CD14-positive monocyte (primary cell): ENCODE results near the gene MOGAT3. TPM values are rescaled to one million over a fixed set of nuclear protein-coding genes. Genes with fewer than 3 reads are reported as not detected.
A peak's percentile ranks its signal among the peaks of the same experiment; 100 is the strongest.

ENCODE experiments used
- DNase-seq, 3 donors: peaks; one replicate each; pipeline ENCODE4 v3.0.0-alpha.2; 2011 to 2022
- H2AFZ ChIP-seq: 2 replicates; pipeline ENCODE4 v1.6.0; 2012; ENCODE audit warnings: mild to moderate bottlenecking, low read depth, low read length, inconsistent platforms; ENCODE audit not compliant: insufficient read depth, poor library complexity, severe bottlenecking
- H3K27ac ChIP-seq, 2 donors: 1 replicate in 1 of 2; 2 replicates in 1 of 2; pipeline ENCODE4 v1.5.1; 2012 to 2013; ENCODE audit warnings: low read length in 2 of 2, control low read depth in 1 of 2, inconsistent platforms in 1 of 2, low read depth in 1 of 2, mild to moderate bottlenecking in 1 of 2
- H3K27me3 ChIP-seq, 2 donors: one replicate each; pipeline versions ENCODE4 v1.6.0 to v1.6.1; 2011 to 2013; ENCODE audit warnings: low read length in 2 of 2; ENCODE audit not compliant: control insufficient read depth in 2 of 2, insufficient read depth in 2 of 2
- H3K36me3 ChIP-seq, 2 donors: replicated peaks in 1 of 2; 1 replicate in 1 of 2; 2 replicates in 1 of 2; pipeline versions ENCODE4 v1.5.1 to v1.6.1; 2012 to 2013; ENCODE audit warnings: low read length in 2 of 2, control low read depth in 1 of 2, inconsistent platforms in 1 of 2, mild to moderate bottlenecking in 1 of 2; ENCODE audit not compliant: insufficient read depth in 2 of 2, control insufficient read depth in 1 of 2
- H3K4me1 ChIP-seq, 2 donors: 1 replicate in 1 of 2; 2 replicates in 1 of 2; pipeline versions ENCODE4 v1.5.1 to v1.6.1; 2012 to 2013; ENCODE audit warnings: low read length in 2 of 2, control low read depth in 1 of 2, inconsistent platforms in 1 of 2, mild to moderate bottlenecking in 1 of 2, moderate library complexity in 1 of 2; ENCODE audit not compliant: insufficient read depth in 2 of 2, control insufficient read depth in 1 of 2
- H3K4me2 ChIP-seq: replicated peaks from 2 replicates; pipeline ENCODE3; 2012; ENCODE audit warnings: low read length, moderate library complexity, mild to moderate bottlenecking; ENCODE audit not compliant: poor library complexity, severe bottlenecking; ENCODE audit errors: extremely low read depth
- H3K4me3 ChIP-seq, 3 experiments: fragments of 200-600 bp in 1 of 3; sonication (generic) in 1 of 3; replicated peaks in 1 of 3; 1 replicate in 2 of 3; 2 replicates in 1 of 3; pipeline ENCODE4 v1.5.1; 2011 to 2013; ENCODE audit warnings: low read length in 3 of 3, mild to moderate bottlenecking in 3 of 3, control low read depth in 2 of 3, low read depth in 2 of 3, inconsistent platforms in 1 of 3, moderate library complexity in 1 of 3
- H3K79me2 ChIP-seq: 2 replicates; pipeline ENCODE4 v1.6.0; 2012; ENCODE audit warnings: mild to moderate bottlenecking, control low read depth, inconsistent platforms, low read length, moderate library complexity; ENCODE audit not compliant: insufficient read depth
- H3K9ac ChIP-seq: 2 replicates; pipeline ENCODE4 v1.6.0; 2017; ENCODE audit warnings: low read length, mild to moderate bottlenecking; ENCODE audit not compliant: insufficient read depth, poor library complexity, severe bottlenecking
- H3K9me3 ChIP-seq, 2 donors: replicated peaks in 1 of 2; 1 replicate in 1 of 2; 2 replicates in 1 of 2; pipeline versions ENCODE4 v1.5.1 to v1.6.1; 2012 to 2013; ENCODE audit warnings: low read length in 2 of 2, control low read depth in 1 of 2; ENCODE audit not compliant: control insufficient read depth in 1 of 2, insufficient read depth in 1 of 2
- H4K20me1 ChIP-seq: 2 replicates; pipeline ENCODE4 v1.6.0; 2012; ENCODE audit warnings: mild to moderate bottlenecking, low read length, control low read depth, moderate library complexity; ENCODE audit not compliant: insufficient read depth
- H3K27ac Mint-ChIP-seq, 7 donors: one replicate each; pipeline ENCODE4 v1.8.0; 2020; ENCODE audit warnings: mild to moderate bottlenecking in 7 of 7, mixed read lengths in 7 of 7, moderate library complexity in 6 of 7, inconsistent platforms in 2 of 7
- H3K27me3 Mint-ChIP-seq, 3 donors: one replicate each; pipeline ENCODE4 v1.8.0; 2021 to 2022; ENCODE audit warnings: low read depth in 3 of 3, mild to moderate bottlenecking in 3 of 3, mixed read lengths in 3 of 3, moderate library complexity in 3 of 3, inconsistent platforms in 1 of 3
- H3K36me3 Mint-ChIP-seq, 2 donors: one replicate each; pipeline ENCODE4 v1.8.0; 2020; ENCODE audit warnings: mixed read lengths in 2 of 2, inconsistent platforms in 1 of 2, mild to moderate bottlenecking in 1 of 2
- H3K4me1 Mint-ChIP-seq: one replicate; pipeline ENCODE4 v1.8.0; 2020; ENCODE audit warnings: mild to moderate bottlenecking, mixed read lengths
- H3K4me3 Mint-ChIP-seq, 2 donors: one replicate each; pipeline ENCODE4 v1.8.0; 2020; ENCODE audit warnings: mild to moderate bottlenecking in 2 of 2, mixed read lengths in 2 of 2, moderate library complexity in 1 of 2
- H3K9me3 Mint-ChIP-seq, 7 donors: one replicate each; pipeline ENCODE4 v1.8.0; 2020 to 2022; ENCODE audit warnings: mixed read lengths in 7 of 7, mild to moderate bottlenecking in 6 of 7, moderate library complexity in 6 of 7, inconsistent platforms in 2 of 7
- WGBS: methylation state at CpG from one replicate; pipeline ENCODE4 v1.1.5; 2013; ENCODE audit warnings: missing lambda C conversion rate; ENCODE audit not compliant: insufficient coverage; 5-methylcytosine and 5-hydroxymethylcytosine counted together
- intact Hi-C, 2 donors: fragments of 100-400 bp; cut with micrococcal nuclease; formaldehyde crosslinking; loops; one replicate each; pipeline versions ENCODE4 v1.15.0 to v1.15.1; 2023
- polyA plus RNA-seq, 3 donors: library from polyadenylated mRNA; depleted of rRNA in 1 of 3; unstranded in 2 of 3; stranded (reverse) in 1 of 3; fragments of 300-500 nt in 2 of 3; fragments of >200 nt in 1 of 3; fragmentation: Illumina TruSeq in 2 of 3; gene quantifications; 1 replicate in 2 of 3; 2 replicates in 1 of 3; pipeline ENCODE4 v1.2.3, GENCODE V29; 2012 to 2021
- TF ChIP-seq, protein P1 (sequence below): fragments of 200-600 bp; IDR thresholded peaks from one replicate; pipeline ENCODE4 v1.8.0; 2022; ENCODE audit warnings: antibody characterized with exemption, mild to moderate bottlenecking

Gene MOGAT3
- polyA plus RNA-seq, 3 donors: not detected

DNA sequence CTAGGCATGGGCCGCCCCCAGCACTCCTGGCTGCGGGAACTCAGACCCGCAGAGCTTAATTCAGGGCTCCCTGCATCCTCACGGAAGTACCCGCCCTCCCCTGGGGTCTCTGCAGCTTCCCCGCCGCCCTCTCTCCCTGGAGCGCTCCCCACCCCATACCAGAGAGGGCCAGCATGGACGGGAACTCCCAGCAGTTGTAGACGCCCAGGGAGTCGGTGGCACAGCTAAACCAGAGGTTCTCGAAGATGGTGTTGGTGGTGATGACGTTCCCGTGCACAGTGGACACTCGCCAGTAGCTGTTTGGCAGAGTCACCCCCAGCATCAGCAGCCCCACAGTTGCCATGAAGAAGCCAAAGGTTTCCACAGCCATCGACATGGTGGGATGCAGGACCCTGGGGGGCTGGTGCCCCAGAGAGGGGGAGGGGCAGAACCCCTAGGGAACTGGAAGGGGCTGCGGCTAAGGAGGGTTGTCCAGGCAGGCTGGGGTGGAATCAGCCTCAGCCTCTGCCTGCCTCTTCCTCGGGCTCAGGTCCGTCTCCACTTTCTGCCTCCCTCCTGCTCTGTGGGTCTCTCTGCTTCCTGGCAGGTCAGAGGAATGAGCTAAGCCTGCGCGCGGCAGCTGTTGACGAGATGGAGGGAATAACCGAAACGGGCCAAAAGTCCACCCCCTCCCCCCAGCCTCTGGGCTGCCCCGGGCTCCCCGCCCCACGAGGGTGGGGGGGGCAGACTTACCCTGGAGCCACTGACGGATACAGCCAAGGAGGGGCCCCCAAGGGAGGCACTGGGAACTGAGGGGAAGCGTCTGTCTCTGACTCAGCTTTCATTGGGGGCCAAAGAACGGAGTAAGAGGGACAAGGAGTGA lies 36.6 kb upstream of the MOGAT3 start, which contains the start of gene CLDN15:
TSS of gene CLDN15 (minus strand) at position 597 of the 862 bp plus-strand sequence. CDS start at position 376, 221 bp downstream.
- H3K36me3 ChIP-seq: peaks cover 15 to 28% of the 10 kb centered on the region in 2 donors
- peaks cover 0 to 27% of the 10 kb centered on the region in 2 donors for H3K27me3 ChIP-seq
- H3K4me1 ChIP-seq: peaks cover 34 to 38% of the 10 kb centered on the region in 2 donors
- H3K36me3 Mint-ChIP-seq: peaks cover 35 to 54% of the 10 kb centered on the region in 2 donors
- peaks cover 14 to 31% (median 23%) of the 10 kb centered on the region in 3 donors for H3K27me3 Mint-ChIP-seq
- H3K4me1 Mint-ChIP-seq: peaks cover 38% of the 10 kb centered on the region
- no peak within 1 kb of the TSS for H3K4me2 ChIP-seq
- 3% methylated on average over 9 of the region's 31 CpGs for WGBS
- no peak within 1 kb of the TSS for H3K27ac ChIP-seq
- no peak within 1 kb of the TSS for H3K9ac ChIP-seq
- peaks cover 0 to 3% (median 0%) of the 10 kb centered on the region in 7 donors for H3K9me3 Mint-ChIP-seq
- DNase-seq: peak in 1 of 3 donors; percentile 54
- intact Hi-C loops: no loop called here
- peak within 1 kb of the TSS in 1 of 2 donors; percentile 46 for H3K4me3 Mint-ChIP-seq
- H4K20me1 ChIP-seq: peaks cover 75% of the 10 kb centered on the region
- peak within 1 kb of the TSS in 3 of 7 donors; percentile 54 to 66 (median 65) for H3K27ac Mint-ChIP-seq
- TF ChIP-seq, protein P1, sequence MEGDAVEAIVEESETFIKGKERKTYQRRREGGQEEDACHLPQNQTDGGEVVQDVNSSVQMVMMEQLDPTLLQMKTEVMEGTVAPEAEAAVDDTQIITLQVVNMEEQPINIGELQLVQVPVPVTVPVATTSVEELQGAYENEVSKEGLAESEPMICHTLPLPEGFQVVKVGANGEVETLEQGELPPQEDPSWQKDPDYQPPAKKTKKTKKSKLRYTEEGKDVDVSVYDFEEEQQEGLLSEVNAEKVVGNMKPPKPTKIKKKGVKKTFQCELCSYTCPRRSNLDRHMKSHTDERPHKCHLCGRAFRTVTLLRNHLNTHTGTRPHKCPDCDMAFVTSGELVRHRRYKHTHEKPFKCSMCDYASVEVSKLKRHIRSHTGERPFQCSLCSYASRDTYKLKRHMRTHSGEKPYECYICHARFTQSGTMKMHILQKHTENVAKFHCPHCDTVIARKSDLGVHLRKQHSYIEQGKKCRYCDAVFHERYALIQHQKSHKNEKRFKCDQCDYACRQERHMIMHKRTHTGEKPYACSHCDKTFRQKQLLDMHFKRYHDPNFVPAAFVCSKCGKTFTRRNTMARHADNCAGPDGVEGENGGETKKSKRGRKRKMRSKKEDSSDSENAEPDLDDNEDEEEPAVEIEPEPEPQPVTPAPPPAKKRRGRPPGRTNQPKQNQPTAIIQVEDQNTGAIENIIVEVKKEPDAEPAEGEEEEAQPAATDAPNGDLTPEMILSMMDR: no peak
- no peak within 1 kb of the TSS for H2AFZ ChIP-seq
- H3K79me2 ChIP-seq: no peaks in the 10 kb centered on the region
- H3K4me3 ChIP-seq: no peak within 1 kb of the TSS
- H3K9me3 ChIP-seq: no peaks in the 10 kb centered on the region

DNA sequence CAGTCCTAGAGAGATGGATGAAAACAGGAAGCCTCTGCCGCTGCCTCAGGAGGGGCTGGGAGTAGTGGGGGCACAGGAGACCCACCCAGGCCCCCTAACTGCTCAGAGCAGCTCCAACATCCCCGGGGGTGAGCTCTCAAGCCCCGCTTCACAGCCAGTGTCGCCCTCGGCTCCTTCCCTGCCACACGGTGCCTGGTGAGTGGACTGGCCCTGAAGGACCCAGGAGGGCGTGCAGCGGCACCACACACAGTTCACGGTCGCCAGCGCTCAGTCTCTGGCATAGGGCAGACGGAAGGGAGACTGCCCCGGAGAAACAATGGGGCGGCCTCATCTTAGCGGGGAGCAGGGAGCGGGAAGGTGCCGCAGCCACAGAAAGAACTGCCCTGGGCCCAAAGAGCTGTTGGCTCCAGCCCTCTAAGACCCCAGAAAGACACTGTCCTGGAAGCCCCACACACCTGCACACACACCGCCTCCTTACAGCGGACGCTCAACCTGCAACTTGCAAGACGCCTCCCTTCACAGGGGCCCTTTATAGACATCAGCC lies 35.5 kb upstream of the MOGAT3 start:
- TF ChIP-seq, protein P1: no peak
- Mint-ChIP-seq H3K9me3 (peaks cover 0 to 3% (median 0%) of the 10 kb centered on the region in 7 donors), H3K4me1 (peaks cover 29% of the 10 kb centered on the region), H3K27me3 (peaks cover 14 to 31% (median 23%) of the 10 kb centered on the region in 3 donors), H3K27ac (peak overlapping the region in 1 of 7 donors; percentile 34), H3K4me3 (peak overlapping the region in 1 of 2 donors; percentile 11), H3K36me3 (peaks cover 41 to 60% of the 10 kb centered on the region in 2 donors)
- no peak for DNase-seq
- peaks cover 0 to 27% of the 10 kb centered on the region in 2 donors for H3K27me3 ChIP-seq
- intact Hi-C loops: no loop called here
- H3K4me3 ChIP-seq: no peak overlapping the region
- no peak overlapping the region for H2AFZ ChIP-seq
- peaks cover 21 to 35% of the 10 kb centered on the region in 2 donors for H3K36me3 ChIP-seq
- H3K9ac ChIP-seq: no peak overlapping the region
- H3K79me2 ChIP-seq: no peaks in the 10 kb centered on the region
- no peaks in the 10 kb centered on the region for H3K9me3 ChIP-seq
- WGBS: 17% methylated on average over 15 of the region's 21 CpGs
- H3K4me2 ChIP-seq: no peak overlapping the region
- H3K27ac ChIP-seq: no peak overlapping the region
- H4K20me1 ChIP-seq: peaks cover 67% of the 10 kb centered on the region
- peaks cover 26 to 30% of the 10 kb centered on the region in 2 donors for H3K4me1 ChIP-seq
